Body of pancreas (tissue), 4 donors: ENCODE data around the gene STPG3. TPM values are rescaled to one million over a fixed set of nuclear protein-coding genes. Genes with fewer than 3 reads are reported as not detected.

Experiments used
- ATAC-seq: fragments of 150-250 bp; one replicate; pipeline ENCODE4 v1.9.1; 2016
- DNase-seq, 4 donors: peaks; one replicate each; pipeline ENCODE4 v3.0.0-alpha.2; 2019
- H3K27ac ChIP-seq, 4 donors: fragments of 200-600 bp; sonication (generic); 1 replicate in 3 of 4; 2 replicates in 1 of 4; pipeline versions ENCODE4 v1.5.1 to v1.6.1; 2016 to 2019; ENCODE audit warnings: mild to moderate bottlenecking in 1 of 4, mixed read lengths in 1 of 4, moderate library complexity in 1 of 4
- H3K27me3 ChIP-seq, 2 donors: fragments of 200-600 bp; sonication (generic); one replicate each; pipeline ENCODE4 v1.6.0; 2016; ENCODE audit warnings: mild to moderate bottlenecking in 1 of 2
- H3K36me3 ChIP-seq, 2 donors: fragments of 200-600 bp; sonication (generic); replicated peaks in 1 of 2; 2 replicates each; pipeline ENCODE4 v1.5.1; 2016; ENCODE audit warnings: low read depth in 2 of 2; ENCODE audit not compliant: insufficient read depth in 1 of 2
- H3K4me1 ChIP-seq: fragments of 200-600 bp; sonication (generic); one replicate; pipeline ENCODE4 v1.6.0; 2016
- H3K4me3 ChIP-seq, 2 donors: fragments of 200-600 bp; sonication (generic); 1 replicate in 1 of 2; 2 replicates in 1 of 2; pipeline ENCODE4 v1.5.1; 2016 to 2019
- H3K9me3 ChIP-seq, 3 donors: fragments of 200-600 bp; sonication (generic); 1 replicate in 2 of 3; 2 replicates in 1 of 3; pipeline ENCODE4 v1.5.1; 2016
- POLR2A ChIP-seq, 3 donors: fragments of 450-650 bp; IDR thresholded peaks; one replicate each; pipeline ENCODE4 v1.6.1; 2016; ENCODE audit warnings: antibody characterized with exemption in 3 of 3, mild to moderate bottlenecking in 2 of 3
- WGBS, 2 donors: methylation state at CpG; one replicate each; pipeline ENCODE4 v1.1.5; 2017; 5-methylcytosine and 5-hydroxymethylcytosine counted together
- intact Hi-C: fragments of 100-400 bp; cut with DNase I; formaldehyde crosslinking; loops from one replicate; pipeline ENCODE4 v1.15.1; 2023
- total RNA-seq, 2 donors: library from RNA; depleted of rRNA; stranded (reverse); fragments of >200 nt; gene quantifications; one replicate each; pipeline ENCODE4 v1.1.0, GENCODE V29; 2016
- TF ChIP-seq, protein P1 (sequence below), 7 experiments: fragments of 450-650 bp in 4 of 7; fragments of 200-600 bp in 3 of 7; sonication (generic) in 3 of 7; IDR thresholded peaks; one replicate each; pipeline ENCODE4 v1.5.1; 2016 to 2019; ENCODE audit warnings: antibody characterized with exemption in 7 of 7

The STPG3 gene
- total RNA-seq, 2 donors from 2014 or later = not detected

- Histone ChIP-seq H3K4me1 (peaks cover 33% of the 10 kb centered on the region), H3K27ac (peak overlapping the region in 3 of 4 donors; percentile 6 to 90 (median 26)), H3K9me3 (no peaks in the 10 kb centered on the region), H3K36me3 (no peaks in the 10 kb centered on the region), H3K4me3 (no peak overlapping the region), H3K27me3 (no peaks in the 10 kb centered on the region)
- intact Hi-C loops = no loop called here
- TF ChIP-seq POLR2A (IDR thresholded peaks at IDR 0.05) = peak; percentile 3 to 54 (median 28)
- TF ChIP-seq, protein P1, sequence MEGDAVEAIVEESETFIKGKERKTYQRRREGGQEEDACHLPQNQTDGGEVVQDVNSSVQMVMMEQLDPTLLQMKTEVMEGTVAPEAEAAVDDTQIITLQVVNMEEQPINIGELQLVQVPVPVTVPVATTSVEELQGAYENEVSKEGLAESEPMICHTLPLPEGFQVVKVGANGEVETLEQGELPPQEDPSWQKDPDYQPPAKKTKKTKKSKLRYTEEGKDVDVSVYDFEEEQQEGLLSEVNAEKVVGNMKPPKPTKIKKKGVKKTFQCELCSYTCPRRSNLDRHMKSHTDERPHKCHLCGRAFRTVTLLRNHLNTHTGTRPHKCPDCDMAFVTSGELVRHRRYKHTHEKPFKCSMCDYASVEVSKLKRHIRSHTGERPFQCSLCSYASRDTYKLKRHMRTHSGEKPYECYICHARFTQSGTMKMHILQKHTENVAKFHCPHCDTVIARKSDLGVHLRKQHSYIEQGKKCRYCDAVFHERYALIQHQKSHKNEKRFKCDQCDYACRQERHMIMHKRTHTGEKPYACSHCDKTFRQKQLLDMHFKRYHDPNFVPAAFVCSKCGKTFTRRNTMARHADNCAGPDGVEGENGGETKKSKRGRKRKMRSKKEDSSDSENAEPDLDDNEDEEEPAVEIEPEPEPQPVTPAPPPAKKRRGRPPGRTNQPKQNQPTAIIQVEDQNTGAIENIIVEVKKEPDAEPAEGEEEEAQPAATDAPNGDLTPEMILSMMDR (IDR thresholded peaks at IDR 0.05) = no peak
- peak in 1 of 4 donors; percentile 29 for DNase-seq
- WGBS, 2 donors = 63 to 64% methylated on average over 12 to 15 of the region's 15 CpGs
- ATAC-seq = no peak
Measured at GRCh38 chr9:137243626-137244485, 7.2 kb upstream of the STPG3 start.

DNA sequence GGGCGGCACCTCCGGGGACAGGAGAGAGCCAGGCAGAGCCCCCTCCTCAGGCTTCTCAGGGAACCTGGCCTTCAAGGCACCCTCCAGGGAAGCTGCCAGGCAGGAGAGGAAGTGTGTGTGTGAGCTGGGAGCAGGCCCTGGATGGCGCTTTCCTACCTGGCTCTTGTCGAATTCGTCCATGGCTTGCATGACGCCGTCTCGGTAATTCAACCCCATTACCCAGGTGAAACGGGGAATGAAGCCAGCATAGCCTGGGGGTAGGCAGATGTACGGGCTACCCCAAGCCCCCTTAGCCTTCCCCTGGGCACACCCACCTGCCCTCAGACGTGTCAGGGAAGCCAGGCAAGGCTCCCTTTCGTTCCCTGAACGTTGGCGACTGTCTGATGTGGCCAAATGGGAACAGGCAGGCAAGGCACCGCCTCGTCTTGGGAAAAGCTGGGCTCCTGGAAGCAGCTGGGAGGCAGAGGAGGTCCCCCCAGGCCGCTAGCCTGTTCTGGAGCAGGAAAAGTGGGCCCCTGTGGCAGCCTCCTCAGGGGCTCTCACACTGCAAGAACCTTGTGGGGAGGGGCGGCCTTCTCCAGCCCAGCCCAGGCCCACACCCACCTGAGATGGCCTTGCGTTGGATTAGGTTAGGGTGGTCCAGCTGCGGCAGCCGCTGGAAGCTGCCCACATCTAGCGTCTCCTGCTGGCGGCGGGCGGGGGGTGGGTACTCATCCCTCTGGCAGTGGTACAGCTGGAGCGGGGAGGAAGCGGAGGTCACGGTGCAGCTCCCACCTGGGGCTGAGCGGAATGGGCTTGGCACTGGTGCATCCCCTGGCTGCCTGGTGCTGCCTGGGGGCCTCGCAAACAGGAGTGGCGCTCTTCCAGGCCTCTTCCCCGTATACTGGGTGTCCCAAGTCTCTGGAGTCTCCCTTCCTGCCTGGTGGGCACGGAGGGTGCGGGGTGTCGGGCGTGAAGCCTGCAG lies 6.3 kb upstream of the STPG3 start:
- Histone ChIP-seq H3K36me3 (no peaks in the 10 kb centered on the region), H3K27me3 (no peaks in the 10 kb centered on the region), H3K4me1 (peaks cover 33% of the 10 kb centered on the region), H3K27ac (peak overlapping the region in 3 of 4 donors; percentile 6 to 90 (median 26)), H3K9me3 (no peaks in the 10 kb centered on the region), H3K4me3 (no peak overlapping the region)
- intact Hi-C loops = no loop called here
- ATAC-seq = no peak
- TF ChIP-seq, protein P1 (IDR thresholded peaks at IDR 0.05) = no peak
- peak in 2 of 3 donors; percentile 4 to 7 for TF ChIP-seq POLR2A (IDR thresholded peaks at IDR 0.05)
- WGBS, 2 donors = 64 to 77% methylated on average over 6 to 35 of the region's 36 CpGs
- peak in 1 of 4 donors; percentile 36 for DNase-seq

GRCh38 chr9:137245450-137246421 lies 5.3 kb upstream of the STPG3 start:
- H3K4me1 ChIP-seq = peaks cover 43% of the 10 kb centered on the region
- H3K9me3 ChIP-seq = no peaks in the 10 kb centered on the region
- TF ChIP-seq, protein P1 (IDR thresholded peaks at IDR 0.05) = no peak
- TF ChIP-seq POLR2A (IDR thresholded peaks at IDR 0.05) = no peak
- no peak for ATAC-seq
- no peak for DNase-seq
- 90% methylated on average over 12 to 25 of the region's 25 CpGs for WGBS, 2 donors
- no peaks in the 10 kb centered on the region for H3K36me3 ChIP-seq
- no peak overlapping the region for H3K27ac ChIP-seq
- no peaks in the 10 kb centered on the region for H3K27me3 ChIP-seq
- intact Hi-C loops = no loop called here
- H3K4me3 ChIP-seq = no peak overlapping the region
